ENCODE data around the gene SMIM1. TPM values are rescaled to one million over a fixed set of nuclear protein-coding genes. Genes with fewer than 3 reads are reported as not detected.

SMIM1 gene
- total RNA-seq, 3 donors from 2014 or later = 1.7 to 2.0 (median 1.9) TPM

GRCh38 chr1:3733883-3734589 is 38.5 kb upstream of the SMIM1 start:
- ATAC-seq = no peak
- DNase-seq = no peak
- Mint-ChIP-seq H3K27me3 (ENCODE audit: low read depth) (peaks cover 6% of the 10 kb centered on the region), H3K9me3 (no peaks in the 10 kb centered on the region), H3K4me3 (no peak overlapping the region), H3K4me1 (ENCODE audit: low read depth) (no peaks in the 10 kb centered on the region), H3K36me3 (ENCODE audit: insufficient read depth) (peaks cover 7% of the 10 kb centered on the region)

DNA sequence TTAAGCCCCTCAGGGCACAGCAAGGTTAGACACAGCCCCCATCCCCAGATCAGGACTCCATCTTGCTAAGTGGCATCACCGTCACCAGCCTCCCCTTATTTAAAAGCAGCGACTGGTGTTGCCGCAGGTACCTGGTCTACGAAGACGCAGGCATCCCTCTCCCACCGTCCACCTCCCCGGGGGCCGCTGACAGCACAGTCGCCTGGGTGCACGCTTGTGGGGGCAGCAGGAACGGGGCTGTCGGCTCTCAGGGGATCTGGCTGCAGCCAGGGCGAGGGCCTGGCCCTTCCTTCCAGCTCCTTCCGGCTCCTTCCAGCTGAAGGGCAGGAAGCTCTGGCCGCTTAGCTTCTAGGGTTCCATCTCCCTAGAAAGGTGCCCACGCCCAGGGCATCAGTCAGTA is 37.9 kb upstream of the SMIM1 start:
- peaks cover 7% of the 10 kb centered on the region for H3K36me3 Mint-ChIP-seq (ENCODE audit: insufficient read depth)
- DNase-seq = no peak

GRCh38 chr1:3735027-3735681 is 37.4 kb upstream of the SMIM1 start:
- no peaks in the 10 kb centered on the region for H3K9me3 Mint-ChIP-seq
- DNase-seq = no peak
- ATAC-seq = no peak

More for the DNA sequence above, 37.9 kb upstream of the SMIM1 start:
- ATAC-seq = no peak
- H3K9me3 Mint-ChIP-seq = no peaks in the 10 kb centered on the region
- H3K27me3 Mint-ChIP-seq (ENCODE audit: low read depth) = peaks cover 4% of the 10 kb centered on the region
- no peaks in the 10 kb centered on the region for H3K4me1 Mint-ChIP-seq (ENCODE audit: low read depth)
- no peak overlapping the region for H3K4me3 Mint-ChIP-seq

DNA sequence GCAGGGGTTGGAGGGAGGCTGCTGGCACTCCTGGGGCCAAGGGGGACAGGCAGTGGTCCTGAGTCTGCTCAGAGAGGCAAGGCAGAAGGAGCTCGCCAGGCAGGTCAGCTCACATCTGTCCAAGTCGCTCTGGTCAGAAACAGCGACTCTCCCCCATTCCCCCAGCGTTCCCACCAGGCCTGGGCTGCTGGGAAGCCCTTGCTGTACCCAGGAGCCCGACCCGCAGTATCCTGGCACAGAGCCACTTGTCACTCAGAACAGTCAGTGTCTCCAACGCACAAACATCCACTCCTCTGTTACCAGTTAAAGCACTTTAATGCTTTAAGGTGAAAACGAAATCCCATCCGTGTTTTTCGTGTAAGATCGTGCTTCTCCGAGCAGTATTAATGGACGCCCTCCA is 36.9 kb upstream of the SMIM1 start:
- ATAC-seq = no peak
- Mint-ChIP-seq H3K36me3 (ENCODE audit: insufficient read depth) (peaks cover 7% of the 10 kb centered on the region), H3K27me3 (ENCODE audit: low read depth) (peaks cover 4% of the 10 kb centered on the region), H3K4me1 (ENCODE audit: low read depth) (no peaks in the 10 kb centered on the region), H3K9me3 (no peaks in the 10 kb centered on the region), H3K4me3 (no peak overlapping the region)
- no peak for DNase-seq

More at GRCh38 chr1:3735027-3735681, 37.4 kb upstream of the SMIM1 start:
- H3K4me3 Mint-ChIP-seq = no peak overlapping the region
- peaks cover 4% of the 10 kb centered on the region for H3K27me3 Mint-ChIP-seq (ENCODE audit: low read depth)
- peaks cover 7% of the 10 kb centered on the region for H3K36me3 Mint-ChIP-seq (ENCODE audit: insufficient read depth)
- no peaks in the 10 kb centered on the region for H3K4me1 Mint-ChIP-seq (ENCODE audit: low read depth)

GRCh38 chr1:3736131-3736561 is 36.4 kb upstream of the SMIM1 start:
- no peaks in the 10 kb centered on the region for H3K9me3 Mint-ChIP-seq
- no peak overlapping the region for H3K4me3 Mint-ChIP-seq
- no peak for DNase-seq
- H3K4me1 Mint-ChIP-seq (ENCODE audit: low read depth) = no peaks in the 10 kb centered on the region
- no peaks in the 10 kb centered on the region for H3K27me3 Mint-ChIP-seq (ENCODE audit: low read depth)
- H3K36me3 Mint-ChIP-seq (ENCODE audit: insufficient read depth) = peaks cover 7% of the 10 kb centered on the region
- no peak for ATAC-seq

DNA sequence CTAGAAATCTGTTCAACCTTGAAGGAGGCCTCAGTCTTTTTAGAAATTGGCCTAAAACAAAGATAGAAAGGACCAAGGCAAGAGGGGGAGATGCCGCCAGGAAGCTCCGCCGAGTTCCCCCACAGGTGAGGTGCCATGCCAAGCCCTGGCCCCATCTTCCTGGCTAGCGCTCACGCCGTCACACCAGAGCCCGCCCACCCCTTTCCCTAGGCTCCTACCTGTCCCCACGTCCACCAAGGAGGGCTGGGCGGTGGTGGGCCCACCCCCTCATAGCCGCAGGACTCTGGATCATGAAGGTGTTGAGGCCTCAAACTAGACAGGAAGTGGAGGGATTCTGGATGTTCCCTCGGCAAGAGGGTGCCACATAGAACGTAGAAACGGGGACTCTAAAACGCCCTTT is 35.8 kb upstream of the SMIM1 start:
- H3K9me3 Mint-ChIP-seq = no peaks in the 10 kb centered on the region
- no peak overlapping the region for H3K4me3 Mint-ChIP-seq

DNA sequence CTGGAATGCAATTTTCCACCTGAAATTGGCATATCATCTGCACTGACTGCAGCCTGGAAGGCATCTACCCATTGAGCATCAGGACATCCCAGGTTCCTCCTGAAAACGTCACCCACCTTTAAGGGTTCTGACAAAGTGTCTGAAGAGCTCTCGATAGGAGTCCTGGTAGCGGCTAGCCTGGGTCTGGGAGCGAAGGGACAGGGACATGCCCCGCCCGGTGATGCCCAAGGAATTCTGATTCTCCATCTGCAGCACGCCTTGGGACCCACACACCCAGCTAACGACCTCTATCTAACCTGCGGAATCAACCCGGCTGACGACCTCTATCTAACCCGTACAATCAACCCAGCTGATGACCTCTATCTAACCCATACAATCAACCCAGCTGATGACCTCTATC is 33.6 kb upstream of the SMIM1 start:
- no peaks in the 10 kb centered on the region for H3K4me1 Mint-ChIP-seq (ENCODE audit: low read depth)
- no peak overlapping the region for H3K4me3 Mint-ChIP-seq
- no peaks in the 10 kb centered on the region for H3K9me3 Mint-ChIP-seq
- H3K36me3 Mint-ChIP-seq (ENCODE audit: insufficient read depth) = peaks cover 12% of the 10 kb centered on the region
- DNase-seq (no peak), ATAC-seq (no peak)
- H3K27me3 Mint-ChIP-seq (ENCODE audit: low read depth) = no peaks in the 10 kb centered on the region

More for the DNA sequence above, 35.8 kb upstream of the SMIM1 start:
- no peak for ATAC-seq
- H3K4me1 Mint-ChIP-seq (ENCODE audit: low read depth) = no peaks in the 10 kb centered on the region
- H3K36me3 Mint-ChIP-seq (ENCODE audit: insufficient read depth) = peaks cover 10% of the 10 kb centered on the region
- DNase-seq = no peak
- H3K27me3 Mint-ChIP-seq (ENCODE audit: low read depth) = no peaks in the 10 kb centered on the region

DNA sequence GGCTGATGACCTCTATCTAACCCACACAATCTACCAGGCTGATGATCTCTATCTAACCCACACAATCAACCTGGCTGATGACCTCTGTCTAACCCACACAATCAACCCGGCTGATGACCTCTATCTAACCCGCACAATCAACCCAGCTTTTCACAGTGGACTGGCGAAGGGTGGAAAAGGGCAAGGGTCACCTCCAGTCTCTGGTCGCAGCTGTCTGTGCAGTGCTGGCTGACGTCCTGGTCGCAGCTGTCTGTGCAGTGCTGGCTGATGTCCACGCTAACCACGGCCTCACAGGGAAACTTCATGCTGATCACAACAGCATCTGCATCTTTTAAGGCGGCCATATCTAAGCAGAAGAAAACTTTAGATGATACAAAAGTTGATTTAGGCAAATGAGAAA is 32.5 kb upstream of the SMIM1 start:
- H3K9me3 Mint-ChIP-seq = no peaks in the 10 kb centered on the region
- H3K4me3 Mint-ChIP-seq = no peak overlapping the region
- ATAC-seq (no peak), DNase-seq (no peak)
- peaks cover 2% of the 10 kb centered on the region for H3K4me1 Mint-ChIP-seq (ENCODE audit: low read depth)
- H3K27me3 Mint-ChIP-seq (ENCODE audit: low read depth) = no peaks in the 10 kb centered on the region
- H3K36me3 Mint-ChIP-seq (ENCODE audit: insufficient read depth) = peaks cover 12% of the 10 kb centered on the region

- H3K4me1 Mint-ChIP-seq (ENCODE audit: low read depth) = peaks cover 8% of the 10 kb centered on the region
- no peak overlapping the region for H3K4me3 Mint-ChIP-seq
Measured at GRCh38 chr1:3740752-3741151, 31.8 kb upstream of the SMIM1 start.

GRCh38 chr1:3741566-3742438 is 30.7 kb upstream of the SMIM1 start:
- peaks cover 16% of the 10 kb centered on the region for H3K4me1 Mint-ChIP-seq (ENCODE audit: low read depth)
- no peak for DNase-seq
- H3K36me3 Mint-ChIP-seq (ENCODE audit: insufficient read depth) = peaks cover 9% of the 10 kb centered on the region
- H3K4me3 Mint-ChIP-seq = no peak overlapping the region
- H3K27me3 Mint-ChIP-seq (ENCODE audit: low read depth) = no peaks in the 10 kb centered on the region
- no peak for ATAC-seq
- H3K9me3 Mint-ChIP-seq = no peaks in the 10 kb centered on the region

More at GRCh38 chr1:3740752-3741151, 31.8 kb upstream of the SMIM1 start:
- Mint-ChIP-seq H3K36me3 (ENCODE audit: insufficient read depth) (peaks cover 11% of the 10 kb centered on the region), H3K27me3 (ENCODE audit: low read depth) (no peaks in the 10 kb centered on the region), H3K9me3 (no peaks in the 10 kb centered on the region)
- ATAC-seq = no peak
- DNase-seq = no peak

- ATAC-seq (no peak), DNase-seq (no peak)
- peaks cover 17% of the 10 kb centered on the region for H3K4me1 Mint-ChIP-seq (ENCODE audit: low read depth)
- no peaks in the 10 kb centered on the region for H3K9me3 Mint-ChIP-seq
- H3K27me3 Mint-ChIP-seq (ENCODE audit: low read depth) = no peaks in the 10 kb centered on the region
- no peak overlapping the region for H3K4me3 Mint-ChIP-seq
- H3K36me3 Mint-ChIP-seq (ENCODE audit: insufficient read depth) = peaks cover 5% of the 10 kb centered on the region
Measured at GRCh38 chr1:3742439-3743298, 29.9 kb upstream of the SMIM1 start.

GRCh38 chr1:3743421-3743820 is 29.1 kb upstream of the SMIM1 start:
- Mint-ChIP-seq H3K27me3 (ENCODE audit: low read depth) (no peaks in the 10 kb centered on the region), H3K4me3 (no peak overlapping the region), H3K4me1 (ENCODE audit: low read depth) (peaks cover 25% of the 10 kb centered on the region), H3K9me3 (no peaks in the 10 kb centered on the region), H3K36me3 (ENCODE audit: insufficient read depth) (peaks cover 5% of the 10 kb centered on the region)
- ATAC-seq = no peak
- DNase-seq = no peak

- Mint-ChIP-seq H3K9me3 (no peaks in the 10 kb centered on the region), H3K27me3 (ENCODE audit: low read depth) (no peaks in the 10 kb centered on the region), H3K4me1 (ENCODE audit: low read depth) (peaks cover 25% of the 10 kb centered on the region), H3K4me3 (no peak overlapping the region), H3K36me3 (ENCODE audit: insufficient read depth) (peaks cover 5% of the 10 kb centered on the region)
- DNase-seq (no peak), ATAC-seq (no peak)
Measured at GRCh38 chr1:3743826-3744225, 28.7 kb upstream of the SMIM1 start.

DNA sequence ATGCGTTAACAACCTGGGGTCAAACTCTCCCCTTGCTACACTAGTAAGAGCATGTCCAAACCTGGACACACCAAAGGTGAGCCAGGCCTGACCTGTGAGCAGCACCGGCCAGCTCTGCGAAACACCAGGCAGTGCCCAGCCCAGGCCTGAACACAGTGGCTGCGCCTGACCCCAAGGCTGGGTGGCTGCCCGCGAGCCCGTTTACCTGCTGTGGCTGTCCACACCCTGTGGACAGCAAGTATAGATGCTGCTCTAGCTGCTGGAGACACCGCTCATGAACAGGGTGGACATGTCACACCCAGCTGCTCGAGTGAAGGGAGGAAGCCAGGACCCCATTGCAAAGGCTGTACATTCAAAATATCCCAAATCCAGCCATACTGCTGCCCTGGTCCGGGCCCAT is 27.9 kb upstream of the SMIM1 start:
- H3K36me3 Mint-ChIP-seq (ENCODE audit: insufficient read depth) = peaks cover 5% of the 10 kb centered on the region
- ATAC-seq = no peak
- no peak for DNase-seq
- H3K4me3 Mint-ChIP-seq = no peak overlapping the region
- H3K27me3 Mint-ChIP-seq (ENCODE audit: low read depth) = no peaks in the 10 kb centered on the region
- no peaks in the 10 kb centered on the region for H3K9me3 Mint-ChIP-seq
- H3K4me1 Mint-ChIP-seq (ENCODE audit: low read depth) = peaks cover 25% of the 10 kb centered on the region
